Neural cell (in vitro differentiated cells): Measurements from ENCODE around the gene CPZ.

Experiments used
- CTCF ChIP-seq: fragments of 450-650 bp; IDR thresholded peaks from 2 replicates; pipeline ENCODE4 v1.5.1; 2014; ENCODE audit warnings: antibody characterized with exemption, mild to moderate bottlenecking, moderate library complexity; ENCODE audit not compliant: poor library complexity, severe bottlenecking
- EP300 ChIP-seq: fragments of 450-650 bp; conservative IDR thresholded peaks from 2 replicates; pipeline ENCODE4 v1.6.1; 2014; ENCODE audit warnings: antibody characterized with exemption, mild to moderate bottlenecking, moderate library complexity; ENCODE audit not compliant: poor library complexity, severe bottlenecking
- EZH2 ChIP-seq: fragments of 200-600, 300-800 bp; shearing (Covaris generic), sonication (generic); IDR thresholded peaks from 2 replicates; pipeline ENCODE4 v1.6.1; 2014; ENCODE audit warnings: antibody characterized with exemption, low read length, borderline replicate concordance, mild to moderate bottlenecking; ENCODE audit not compliant: insufficient read depth, poor library complexity, severe bottlenecking
- MXI1 ChIP-seq: fragments of 450-650 bp; conservative IDR thresholded peaks from 2 replicates; pipeline ENCODE4 v1.6.1; 2014; ENCODE audit warnings: antibody characterized with exemption, mild to moderate bottlenecking; ENCODE audit not compliant: poor library complexity, severe bottlenecking
- POLR2AphosphoS5 ChIP-seq: IDR thresholded peaks from 2 replicates; pipeline ENCODE4 v1.6.1; 2012
- TF ChIP-seq, protein P1 (sequence below): IDR thresholded peaks from 2 replicates; pipeline ENCODE4 v1.6.1; 2012; ENCODE audit warnings: borderline replicate concordance

- TF ChIP-seq EZH2 (no peak), CTCF (no peak), EP300 (no peak), POLR2AphosphoS5 (no peak), MXI1 (no peak)
- TF ChIP-seq, protein P1, sequence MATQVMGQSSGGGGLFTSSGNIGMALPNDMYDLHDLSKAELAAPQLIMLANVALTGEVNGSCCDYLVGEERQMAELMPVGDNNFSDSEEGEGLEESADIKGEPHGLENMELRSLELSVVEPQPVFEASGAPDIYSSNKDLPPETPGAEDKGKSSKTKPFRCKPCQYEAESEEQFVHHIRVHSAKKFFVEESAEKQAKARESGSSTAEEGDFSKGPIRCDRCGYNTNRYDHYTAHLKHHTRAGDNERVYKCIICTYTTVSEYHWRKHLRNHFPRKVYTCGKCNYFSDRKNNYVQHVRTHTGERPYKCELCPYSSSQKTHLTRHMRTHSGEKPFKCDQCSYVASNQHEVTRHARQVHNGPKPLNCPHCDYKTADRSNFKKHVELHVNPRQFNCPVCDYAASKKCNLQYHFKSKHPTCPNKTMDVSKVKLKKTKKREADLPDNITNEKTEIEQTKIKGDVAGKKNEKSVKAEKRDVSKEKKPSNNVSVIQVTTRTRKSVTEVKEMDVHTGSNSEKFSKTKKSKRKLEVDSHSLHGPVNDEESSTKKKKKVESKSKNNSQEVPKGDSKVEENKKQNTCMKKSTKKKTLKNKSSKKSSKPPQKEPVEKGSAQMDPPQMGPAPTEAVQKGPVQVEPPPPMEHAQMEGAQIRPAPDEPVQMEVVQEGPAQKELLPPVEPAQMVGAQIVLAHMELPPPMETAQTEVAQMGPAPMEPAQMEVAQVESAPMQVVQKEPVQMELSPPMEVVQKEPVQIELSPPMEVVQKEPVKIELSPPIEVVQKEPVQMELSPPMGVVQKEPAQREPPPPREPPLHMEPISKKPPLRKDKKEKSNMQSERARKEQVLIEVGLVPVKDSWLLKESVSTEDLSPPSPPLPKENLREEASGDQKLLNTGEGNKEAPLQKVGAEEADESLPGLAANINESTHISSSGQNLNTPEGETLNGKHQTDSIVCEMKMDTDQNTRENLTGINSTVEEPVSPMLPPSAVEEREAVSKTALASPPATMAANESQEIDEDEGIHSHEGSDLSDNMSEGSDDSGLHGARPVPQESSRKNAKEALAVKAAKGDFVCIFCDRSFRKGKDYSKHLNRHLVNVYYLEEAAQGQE: no peak
Measured at GRCh38 chr4:8557151-8558076, 35.2 kb upstream of the CPZ start.
